Measurements from ENCODE around the gene NKX2-1.
"Not testable (repeated sequence)": the region's sequence is repeated elsewhere in the genome, so short reads cannot be mapped to it uniquely, and the experiment has no call there.

NKX2-1 gene

DNA sequence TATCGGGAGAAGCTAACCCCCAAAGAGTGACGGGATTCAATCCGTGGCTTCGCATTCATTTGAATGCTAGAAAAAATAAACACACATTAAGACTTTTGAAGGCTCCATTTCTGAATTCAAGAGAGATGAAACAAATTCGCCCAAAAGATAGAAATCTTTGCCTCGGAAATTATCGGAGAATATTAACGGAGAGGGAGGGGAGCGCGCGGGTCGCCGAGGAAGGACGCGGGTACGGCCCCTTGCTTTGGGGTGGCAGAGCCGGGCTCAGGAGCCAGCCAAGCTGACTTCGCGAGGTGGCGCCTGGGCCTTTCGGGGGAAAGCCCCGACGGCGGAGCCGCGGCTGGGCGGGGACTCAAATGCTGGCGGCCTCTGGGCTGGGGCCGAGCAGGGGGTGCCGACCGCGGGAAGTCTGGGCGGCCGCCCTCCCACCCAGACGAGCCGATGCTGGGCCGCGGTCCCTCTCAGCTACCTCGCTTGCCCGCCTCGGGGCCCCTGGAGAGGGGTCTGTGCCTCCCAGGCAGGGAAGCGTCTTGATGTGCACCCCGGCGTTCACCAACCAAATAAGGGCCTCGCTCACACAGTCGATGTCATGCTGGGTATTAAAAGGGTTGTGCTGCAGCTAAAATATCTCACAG lies 14.7 kb downstream of the NKX2-1 start:
- DNase-seq (ENCODE audit: low read depth) = no peak

DNA sequence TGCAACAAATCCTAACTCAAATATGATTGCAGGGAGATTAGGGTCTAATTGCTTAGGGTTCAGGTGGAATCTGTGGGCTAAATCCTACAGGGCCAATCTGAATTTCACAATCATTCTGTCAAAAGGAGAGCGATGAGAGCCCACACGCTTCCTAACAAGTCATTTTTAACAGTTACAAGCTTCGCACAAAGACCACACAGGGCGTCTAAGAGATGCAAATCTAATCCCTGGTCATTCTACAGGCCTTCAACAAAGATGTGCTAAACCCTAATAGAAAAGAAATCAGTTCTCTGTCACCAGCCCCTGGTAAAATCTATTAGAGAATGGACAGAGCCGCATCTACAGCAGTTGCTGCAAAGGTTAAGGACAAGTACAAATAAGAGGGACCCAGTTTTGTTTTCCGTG lies 15.3 kb downstream of the NKX2-1 start:
- no peak for DNase-seq (ENCODE audit: low read depth)

DNA sequence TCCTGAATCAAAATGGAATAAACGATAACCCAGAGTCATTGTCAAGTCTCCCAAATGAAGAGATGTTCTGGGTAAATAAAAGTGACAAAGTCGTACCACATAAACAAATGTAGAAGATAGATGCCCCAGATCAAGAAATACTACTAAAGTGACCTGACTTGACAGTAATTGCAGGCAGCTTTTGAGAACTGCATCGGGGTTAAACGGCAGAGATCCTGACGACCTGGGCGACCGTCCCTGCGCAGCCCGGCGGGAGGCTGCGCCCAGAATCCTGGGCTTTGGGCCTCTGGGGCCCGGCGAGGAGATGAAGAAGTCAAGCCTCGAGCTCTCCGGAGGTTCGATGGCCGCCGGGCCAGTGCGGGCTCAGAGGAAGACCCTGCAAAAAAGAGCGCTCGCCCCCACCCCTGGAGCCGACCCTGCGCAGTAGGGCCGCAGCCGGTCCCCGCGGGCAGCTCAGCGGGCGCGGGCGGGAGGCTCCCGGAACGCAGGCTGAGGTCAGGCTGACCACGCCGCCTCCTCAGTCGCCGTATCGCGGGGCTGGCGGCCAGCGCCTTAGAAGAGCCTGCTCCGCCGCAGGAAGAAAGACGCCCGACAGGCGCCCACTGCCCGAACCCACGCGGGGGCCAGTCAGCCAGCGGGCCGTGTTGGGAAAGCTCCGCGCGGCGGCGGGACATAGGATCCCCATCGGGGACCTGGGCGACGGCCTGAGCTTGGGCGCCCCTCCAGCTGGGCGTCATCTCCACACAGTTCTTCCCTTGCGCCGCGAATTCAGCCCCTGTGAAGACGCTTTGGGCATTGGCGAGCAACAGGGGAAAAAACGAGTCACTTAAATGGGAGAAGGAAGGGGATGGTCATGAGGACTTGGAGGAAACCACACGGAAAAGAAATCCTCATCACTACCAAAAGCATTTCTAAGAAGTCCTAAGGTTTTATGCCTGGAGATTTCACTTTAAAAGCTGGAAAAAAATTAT lies 16.0 kb downstream of the NKX2-1 start:
- no peak for DNase-seq (ENCODE audit: low read depth)

DNA sequence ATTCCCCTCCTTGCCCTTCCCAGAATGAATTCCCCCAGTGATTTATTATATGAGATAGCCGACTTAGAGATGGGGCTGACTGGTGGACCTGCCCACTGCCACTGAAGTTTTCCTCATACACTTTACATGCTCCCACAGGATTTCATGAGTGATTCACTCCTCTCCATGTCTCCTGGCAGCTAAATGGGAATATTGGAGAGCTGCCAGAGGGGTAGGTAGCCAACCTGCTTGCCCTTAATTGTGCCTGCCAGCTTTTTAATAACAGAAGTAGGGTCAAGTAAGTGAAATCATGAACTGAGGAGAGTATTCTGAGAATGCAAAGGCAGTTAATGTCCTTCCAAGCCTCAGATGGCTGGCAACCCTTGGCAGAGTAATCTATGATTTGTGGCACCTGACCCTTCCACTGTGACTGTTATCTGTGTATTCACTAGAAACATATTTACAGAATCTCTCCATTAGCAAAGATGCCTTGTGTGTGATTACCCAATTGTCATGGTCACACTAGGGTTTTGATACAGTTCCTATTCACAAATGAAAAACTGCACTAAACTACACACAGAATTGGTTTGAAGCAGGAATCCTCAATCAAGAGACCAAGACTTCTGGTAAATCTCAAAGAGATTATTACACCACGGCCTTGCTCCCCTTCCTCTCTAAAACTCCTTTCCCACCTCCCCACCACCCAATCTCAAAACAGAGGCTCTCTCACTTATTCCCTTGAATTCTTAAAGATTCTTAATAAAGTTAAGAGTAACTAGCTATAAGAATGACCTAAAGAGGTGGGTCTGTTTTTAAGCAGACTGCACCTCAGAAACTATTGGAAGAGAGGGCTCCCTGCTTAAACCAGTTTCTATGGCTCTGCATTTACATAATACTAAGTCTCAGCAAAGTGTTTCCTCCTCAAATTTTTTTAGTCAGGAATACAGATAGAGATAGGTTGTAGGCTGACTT lies 17.2 kb downstream of the NKX2-1 start:
- DNase-seq (ENCODE audit: low read depth) = no peak

DNA sequence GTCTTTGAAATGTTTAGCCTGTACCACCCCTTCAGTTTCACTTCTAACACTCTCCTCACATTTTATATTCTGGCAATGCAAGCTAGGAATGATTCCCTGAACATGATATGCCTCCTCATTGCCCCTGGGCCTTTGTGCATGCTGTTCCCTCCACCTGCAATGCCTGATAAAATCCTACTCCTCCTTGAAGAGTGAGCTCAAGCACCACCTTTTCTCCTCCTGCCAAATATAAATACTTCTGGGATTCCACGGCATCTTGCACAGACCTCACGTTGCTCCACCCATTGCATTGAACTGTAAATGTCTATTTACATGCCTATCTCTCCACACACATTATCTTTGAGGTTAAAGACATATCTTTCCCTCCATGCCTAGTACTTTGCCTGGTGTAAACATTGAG lies 21.1 kb downstream of the NKX2-1 start:
- no peak for DNase-seq (ENCODE audit: low read depth)

DNA sequence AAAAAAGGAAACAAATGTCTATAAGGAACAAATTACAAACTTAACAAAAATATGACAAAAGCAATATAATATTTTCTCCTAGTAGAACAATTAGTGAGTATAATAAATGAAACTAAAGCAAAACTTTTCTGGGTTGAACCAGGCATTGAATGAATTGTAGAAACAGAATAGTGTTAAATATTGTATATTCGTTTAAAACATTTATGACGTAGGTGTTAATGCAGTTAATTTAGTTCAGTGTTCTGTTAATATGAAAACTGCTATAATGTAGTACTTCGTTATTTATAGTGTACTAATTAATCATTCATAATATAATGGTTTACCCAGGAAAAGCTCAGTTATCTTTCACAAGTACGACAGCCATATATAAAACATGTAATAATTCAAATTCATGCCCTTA lies 23.7 kb downstream of the NKX2-1 start:
- DNase-seq (ENCODE audit: low read depth) = no peak

- DNase-seq (ENCODE audit: low read depth) = no peak
Measured at GRCh38 chr14:36495666-36496065, 24.4 kb downstream of the NKX2-1 start.

GRCh38 chr14:36493761-36494160 lies 26.3 kb downstream of the NKX2-1 start:
- DNase-seq (ENCODE audit: low read depth) = no peak

DNA sequence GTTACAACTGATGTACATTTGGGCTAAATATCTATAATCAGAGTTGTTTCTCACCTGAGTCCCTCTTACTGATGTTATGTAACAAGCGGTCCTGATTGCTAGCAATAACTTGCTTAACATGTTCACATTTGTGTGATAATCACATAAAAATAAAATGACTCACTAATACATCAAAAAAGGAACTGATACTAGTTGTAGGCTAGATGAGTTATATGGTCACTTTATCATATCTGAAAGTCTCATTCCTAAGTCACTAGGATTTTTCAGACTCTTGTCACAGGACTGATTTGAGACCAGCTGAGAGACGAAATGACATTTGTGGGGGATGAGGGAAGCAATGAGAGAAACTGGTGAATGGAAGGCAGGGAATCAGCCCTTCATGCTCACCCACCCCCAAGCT lies 34.3 kb downstream of the NKX2-1 start:
- DNase-seq (ENCODE audit: low read depth) = no peak

GRCh38 chr14:36479344-36479743 lies 40.7 kb downstream of the NKX2-1 start:
- no peak for DNase-seq (ENCODE audit: low read depth)

DNA sequence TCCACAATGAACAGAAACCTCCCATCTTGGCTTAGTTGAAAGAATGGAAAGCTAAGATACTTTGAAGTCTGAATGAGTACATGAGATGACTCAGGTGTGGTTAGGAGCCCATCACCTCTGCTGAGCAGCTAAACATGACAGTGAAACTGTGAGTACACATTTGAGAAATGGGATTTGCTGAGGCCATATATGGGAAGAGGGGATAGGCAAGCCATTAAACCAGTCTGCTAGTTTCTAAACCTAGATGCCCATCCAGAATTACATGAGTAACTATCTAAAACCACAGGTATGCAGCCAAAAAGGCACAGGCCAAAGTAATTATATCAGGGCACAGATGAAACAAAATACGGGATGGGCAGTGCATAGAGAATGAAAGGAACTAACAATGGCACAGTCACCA lies 41.2 kb downstream of the NKX2-1 start:
- no peak for DNase-seq (ENCODE audit: low read depth)

- DNase-seq (ENCODE audit: low read depth) = no peak
Measured at GRCh38 chr14:36477266-36477665, 42.8 kb downstream of the NKX2-1 start.

- not testable (repeated sequence) for DNase-seq (ENCODE audit: low read depth)
Measured at GRCh38 chr14:36476061-36476460, 44.0 kb downstream of the NKX2-1 start.

- no peak for DNase-seq (ENCODE audit: low read depth)
Measured at GRCh38 chr14:36474593-36474992, 45.4 kb downstream of the NKX2-1 start.

- DNase-seq (ENCODE audit: low read depth) = no peak
Measured at GRCh38 chr14:36471431-36471830, 48.6 kb downstream of the NKX2-1 start.

- no peak for DNase-seq (ENCODE audit: low read depth)
Measured at GRCh38 chr14:36467332-36467731, 52.7 kb downstream of the NKX2-1 start.
